HG03066 (cell line): Measurements from ENCODE around the gene TBX2.
"Not testable (repeated sequence)": the region's sequence is repeated elsewhere in the genome, so short reads cannot be mapped to it uniquely, and the experiment has no call there.

Experiments used
- ATAC-seq: cut with Tn5 transposase; IDR thresholded peaks from one replicate; pipeline ENCODE4 v1.9.1; 2021; ENCODE audit warnings: low read depth; ENCODE audit not compliant: unreplicated experiment

TBX2 gene

DNA sequence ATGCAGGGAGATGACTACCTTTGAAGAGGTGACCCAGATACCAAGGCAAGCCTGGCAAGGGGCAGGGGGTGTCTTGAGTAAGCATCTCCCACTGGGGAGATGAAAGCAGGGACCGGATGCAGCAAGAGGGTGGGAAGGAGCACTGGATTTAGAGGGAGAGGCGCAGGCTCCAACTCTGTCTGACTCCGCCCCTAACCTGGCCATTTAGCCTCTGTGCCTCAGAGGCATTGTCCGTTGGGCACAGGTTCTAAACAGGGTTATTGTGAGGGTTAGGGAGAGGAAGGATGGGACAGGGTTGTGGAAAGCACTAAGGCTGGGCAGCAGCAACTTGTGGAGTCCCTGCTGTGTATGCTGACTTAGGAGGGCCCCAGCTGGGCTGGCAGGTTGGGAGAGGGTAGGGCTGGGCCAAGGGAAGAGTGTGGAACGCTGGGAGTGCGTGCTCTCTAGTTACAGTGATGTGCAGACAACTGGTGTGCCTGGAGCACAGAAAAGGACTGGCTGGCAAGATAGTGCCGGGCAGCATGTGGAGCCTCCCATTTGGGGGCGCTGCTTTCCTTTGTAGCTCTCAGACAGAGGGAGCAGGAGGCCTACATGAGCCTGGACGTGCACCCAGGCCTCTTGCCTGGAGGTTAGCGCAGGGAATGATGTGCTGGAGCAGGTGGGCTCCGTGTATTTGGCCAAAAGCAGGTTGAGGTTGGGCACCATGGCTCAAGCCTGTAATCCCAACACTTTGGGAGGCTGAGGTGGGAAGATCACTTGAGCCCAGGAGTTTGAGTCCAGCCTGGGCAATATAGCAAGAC, 26.2 kb downstream of the TBX2 start:
- ATAC-seq: no peak

DNA sequence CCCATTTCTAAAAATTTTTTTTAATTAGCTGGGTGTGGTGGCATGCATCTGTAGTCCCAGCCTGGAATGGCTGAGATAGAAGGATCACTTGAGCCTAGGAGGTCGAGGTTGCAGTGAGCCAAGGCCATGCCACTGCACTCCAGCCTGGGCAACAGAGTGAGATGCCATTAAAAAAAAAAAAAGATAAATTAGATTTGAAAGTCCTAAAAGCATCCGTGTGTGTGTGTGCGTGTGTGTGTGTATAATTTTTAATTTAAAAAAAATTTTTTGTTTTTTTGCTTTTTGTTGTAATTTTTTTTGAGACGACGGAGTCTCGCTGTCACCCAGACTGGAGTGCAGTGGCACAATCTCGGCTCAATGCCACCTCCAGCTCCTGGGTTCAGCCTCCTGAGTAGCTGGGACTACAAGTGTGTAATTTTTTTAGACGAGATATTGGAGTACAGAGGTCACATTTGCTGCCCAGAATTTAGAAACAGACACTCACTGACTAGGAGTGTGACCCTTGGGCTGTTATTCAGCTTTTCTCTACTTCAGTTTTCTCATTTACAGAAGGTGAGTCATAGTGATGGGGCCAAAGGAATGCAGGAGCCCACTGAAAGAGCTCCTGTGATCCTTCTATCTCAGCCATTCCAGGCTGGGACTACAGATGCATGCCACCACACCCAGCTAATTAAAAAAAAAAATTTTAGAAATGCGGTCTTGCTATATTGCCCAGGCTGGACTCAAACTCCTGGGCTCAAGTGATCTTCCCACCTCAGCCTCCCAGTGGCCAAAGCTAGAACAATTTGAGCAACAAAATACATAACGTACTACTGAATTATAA, 27.1 kb downstream of the TBX2 start:
- no peak for ATAC-seq

DNA sequence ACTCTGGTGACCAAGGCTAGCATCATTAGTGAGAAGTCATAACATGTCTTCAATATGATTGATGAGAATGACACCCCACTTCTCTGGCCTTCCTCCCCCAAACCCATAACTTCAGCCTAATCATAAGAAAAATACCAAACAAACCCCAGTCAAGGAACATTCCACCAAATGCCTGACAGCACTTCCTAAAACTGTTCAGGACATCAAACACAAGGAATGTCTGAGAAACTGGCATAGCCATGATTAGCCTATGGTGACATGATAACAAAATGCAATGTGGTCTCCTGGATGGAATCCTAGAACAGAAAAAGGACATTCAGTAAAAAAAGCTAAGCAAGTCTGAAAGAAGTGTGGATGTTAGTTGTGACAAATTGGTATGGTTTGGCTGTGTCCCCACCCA, 27.9 kb downstream of the TBX2 start:
- ATAC-seq: no peak

DNA sequence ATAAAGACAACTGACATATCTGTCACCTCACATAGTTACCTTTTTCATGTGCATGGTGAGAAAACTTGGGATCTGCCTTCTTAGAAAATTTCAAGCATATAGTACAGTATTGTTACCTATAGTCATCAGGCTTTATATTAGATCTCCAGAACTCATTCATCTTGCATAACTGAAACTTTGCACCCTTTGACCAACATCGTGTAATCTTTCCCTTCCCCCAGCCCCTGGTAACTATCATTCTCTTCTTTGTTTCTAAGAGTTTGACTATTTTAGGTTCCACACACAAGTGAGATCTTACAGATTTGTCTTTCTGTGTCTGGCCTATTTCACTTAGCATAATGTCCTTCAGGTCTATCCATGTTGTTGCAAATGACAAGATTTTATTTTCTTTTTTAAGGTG, 29.6 kb downstream of the TBX2 start:
- ATAC-seq: no peak

DNA sequence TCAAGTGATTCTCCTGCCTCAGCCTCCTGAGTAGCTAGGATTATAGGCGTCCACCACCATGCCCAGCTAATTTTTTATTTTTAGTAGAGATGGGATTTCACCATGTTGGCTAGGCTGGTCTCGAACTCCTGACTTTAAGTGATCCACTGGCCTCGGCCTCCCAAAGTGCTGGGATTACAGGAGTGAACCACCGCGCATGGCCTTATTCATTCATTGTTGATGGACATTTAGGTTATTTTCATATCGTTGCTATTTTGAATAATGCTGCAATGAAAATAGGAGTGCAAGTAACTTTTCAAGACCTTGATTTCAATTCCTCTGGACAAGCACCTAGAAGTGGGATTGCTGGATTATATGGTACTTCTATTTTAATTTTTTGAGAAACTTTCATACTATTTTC, 30.2 kb downstream of the TBX2 start:
- ATAC-seq: not testable (repeated sequence)

DNA sequence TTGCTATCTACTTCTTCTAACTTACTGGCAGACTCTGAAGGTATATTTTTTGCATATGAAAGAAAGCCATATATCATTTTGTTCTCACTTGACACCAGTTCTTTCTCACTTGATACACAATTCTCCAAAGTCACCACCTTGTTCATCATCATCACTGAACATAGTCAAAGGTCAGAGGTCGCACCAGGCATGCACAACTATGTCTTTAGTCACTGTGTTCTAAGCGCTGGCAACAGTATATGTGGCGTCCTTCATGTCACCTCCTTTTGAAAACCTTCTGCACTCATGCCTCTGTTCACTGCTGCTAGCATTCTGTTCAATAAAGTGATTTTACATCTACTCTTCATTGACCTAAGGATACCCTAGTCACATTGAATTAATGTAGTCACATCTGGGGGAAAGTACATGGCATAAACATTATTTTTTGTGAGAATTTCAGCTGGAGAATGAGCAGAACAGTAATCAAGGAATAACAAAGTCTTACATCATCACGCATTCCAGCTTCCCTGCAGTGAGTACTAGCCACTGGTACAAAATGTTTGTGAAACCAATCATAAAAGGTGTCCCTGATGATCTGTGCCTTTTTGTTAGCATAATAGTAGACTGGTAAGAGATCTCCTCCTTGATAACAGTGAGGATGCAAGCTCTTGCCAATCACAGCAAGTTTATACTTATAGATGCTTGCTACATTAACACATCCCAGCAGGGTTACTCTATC, 32.1 kb downstream of the TBX2 start:
- no peak for ATAC-seq

DNA sequence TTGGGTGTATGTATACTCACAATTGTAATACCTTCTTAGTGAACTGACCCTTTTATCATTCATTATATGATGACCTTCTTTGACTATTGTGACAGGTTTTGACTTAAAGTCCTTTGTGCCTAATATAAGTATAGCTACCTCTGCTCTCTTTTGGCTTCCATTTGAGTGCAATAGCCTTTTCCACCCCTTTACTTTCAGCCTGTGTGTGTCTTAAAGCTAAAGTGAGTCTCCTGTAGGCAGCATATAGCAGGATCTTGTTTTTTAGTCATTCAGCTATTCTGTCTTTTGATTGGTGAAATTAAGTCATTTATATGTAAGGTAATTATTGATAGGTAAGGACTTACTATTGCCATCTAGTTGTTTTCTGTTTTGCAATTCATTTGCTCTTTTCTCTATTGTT, 36.6 kb downstream of the TBX2 start:
- no peak for ATAC-seq

DNA sequence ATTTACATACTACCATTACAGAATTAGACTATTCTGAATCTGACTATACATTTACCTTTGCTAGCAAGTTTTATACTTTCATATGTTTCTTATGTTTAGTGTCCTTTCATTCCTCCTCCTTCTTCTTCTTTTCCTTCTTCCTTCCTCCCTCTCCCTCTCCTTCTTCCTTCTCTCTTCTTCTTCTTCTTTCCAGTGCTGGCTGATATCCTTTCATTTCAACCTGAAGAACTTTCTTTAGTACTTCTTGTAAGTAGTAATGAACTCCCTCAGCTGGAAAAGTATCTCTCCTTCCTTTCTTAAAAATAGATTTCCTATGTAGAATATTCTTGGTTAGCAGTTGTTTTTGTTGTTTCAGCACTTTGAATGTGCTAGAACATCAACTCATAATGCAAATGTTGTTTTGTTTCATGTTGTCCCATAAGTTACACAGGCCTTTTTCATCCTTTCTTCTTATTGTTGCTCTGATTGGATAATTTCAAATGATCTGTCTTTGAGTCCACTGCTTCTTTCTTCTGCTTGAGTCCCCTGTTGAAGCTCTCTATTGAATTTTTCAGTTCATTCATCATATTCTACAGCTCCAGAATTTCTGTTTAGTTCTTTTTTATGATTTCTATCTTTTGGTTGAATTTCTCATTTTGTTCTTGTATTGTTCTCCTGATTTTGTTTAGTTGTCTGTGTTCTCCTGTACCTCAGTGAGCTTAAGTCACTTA, 37.5 kb downstream of the TBX2 start:
- no peak for ATAC-seq

DNA sequence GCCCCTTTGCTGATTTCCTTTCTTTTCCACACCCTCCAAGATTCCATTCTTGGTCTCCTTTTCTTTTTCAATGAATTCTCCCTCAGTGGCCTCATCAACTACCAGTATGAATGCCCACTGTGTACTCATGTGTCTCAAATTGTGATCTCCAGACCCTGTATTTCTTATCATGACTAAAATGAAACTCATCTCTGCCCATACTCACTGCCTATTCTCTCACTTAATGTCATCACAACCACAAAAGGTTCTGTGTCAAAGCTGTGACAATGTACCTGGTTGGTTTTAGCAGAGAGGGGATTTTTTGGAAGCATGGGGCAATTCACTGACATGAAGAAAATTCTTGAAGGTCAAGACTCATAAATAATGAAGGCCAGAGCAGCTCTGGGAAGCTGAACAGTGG, 41.1 kb downstream of the TBX2 start:
- ATAC-seq: no peak

DNA sequence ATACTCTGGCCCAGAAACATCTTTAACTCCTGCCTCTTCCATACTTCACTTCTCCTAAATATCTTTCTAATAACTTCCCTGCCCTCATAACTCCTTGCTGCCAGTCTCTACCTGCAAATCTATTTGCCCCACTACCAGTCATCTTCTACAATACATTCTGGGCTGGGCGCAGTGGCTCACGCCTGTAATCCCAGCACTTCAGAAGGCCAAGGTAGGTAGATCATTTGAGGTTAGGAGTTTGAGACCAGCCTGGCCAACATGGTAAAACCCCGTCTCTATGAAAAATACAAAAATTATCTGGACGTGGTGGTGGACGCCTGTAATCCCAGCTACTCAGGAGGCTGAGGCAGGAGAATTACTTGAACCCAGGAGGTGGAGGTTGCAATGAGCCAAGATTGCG, 41.9 kb downstream of the TBX2 start:
- ATAC-seq: not testable (repeated sequence)

DNA sequence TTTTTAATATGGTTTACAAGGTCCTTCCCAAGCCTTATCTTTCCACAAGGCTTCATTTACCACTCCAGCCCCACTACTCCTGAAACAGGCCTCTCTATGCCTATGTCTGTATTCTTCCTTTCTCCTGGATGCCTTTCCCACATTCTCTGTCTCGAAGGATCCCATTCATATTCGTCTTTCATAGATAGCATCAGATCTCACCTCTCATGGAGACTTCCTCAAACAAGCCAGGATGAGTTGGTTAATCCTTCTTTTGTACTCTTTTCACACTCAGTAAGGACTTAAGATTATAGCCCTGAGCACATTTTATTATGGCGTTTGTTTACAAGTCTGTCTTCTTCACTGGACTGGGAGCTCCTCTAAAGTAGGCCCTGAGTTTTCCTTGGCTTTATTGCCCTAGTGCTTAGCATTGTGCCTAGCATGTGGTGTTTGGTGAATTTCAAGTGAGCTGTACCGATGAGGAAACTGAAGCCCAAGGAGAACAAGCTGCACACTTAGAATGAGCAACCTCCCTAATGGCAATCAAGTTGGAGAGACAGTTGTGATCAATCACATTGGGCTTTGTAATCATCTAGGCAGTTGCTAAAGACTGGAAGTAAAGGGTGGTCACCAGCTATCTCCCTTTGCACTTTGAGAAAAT, 42.6 kb downstream of the TBX2 start:
- no peak for ATAC-seq

DNA sequence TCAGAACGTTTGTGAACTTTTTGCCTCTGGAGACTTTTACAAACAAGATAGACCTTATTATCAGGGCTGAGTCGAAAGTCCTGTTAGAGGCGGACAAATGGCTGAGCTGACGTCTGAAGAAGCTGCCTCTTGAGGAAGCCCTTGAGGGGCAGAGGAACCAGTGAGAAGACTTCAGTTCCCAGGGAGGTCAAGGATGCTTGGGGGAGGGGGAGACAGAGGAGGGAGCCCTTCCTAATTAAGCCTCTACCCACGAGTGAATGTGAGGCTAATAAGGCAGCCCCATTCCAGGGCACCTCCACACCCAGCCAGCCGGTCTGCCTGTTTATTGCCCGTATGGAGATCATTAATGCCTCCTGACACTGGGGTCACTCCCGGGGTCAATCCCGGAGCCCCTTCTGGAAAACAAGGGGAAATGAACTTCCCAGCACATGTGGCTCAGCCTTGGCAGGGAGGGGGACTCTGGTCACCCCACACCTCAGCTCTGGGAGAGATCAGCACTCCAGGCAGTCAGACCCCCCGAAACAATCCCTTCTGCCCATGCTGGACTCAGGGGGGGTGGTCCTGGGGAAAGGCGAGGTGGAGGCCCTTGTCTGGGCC, 43.3 kb downstream of the TBX2 start:
- ATAC-seq: no peak

DNA sequence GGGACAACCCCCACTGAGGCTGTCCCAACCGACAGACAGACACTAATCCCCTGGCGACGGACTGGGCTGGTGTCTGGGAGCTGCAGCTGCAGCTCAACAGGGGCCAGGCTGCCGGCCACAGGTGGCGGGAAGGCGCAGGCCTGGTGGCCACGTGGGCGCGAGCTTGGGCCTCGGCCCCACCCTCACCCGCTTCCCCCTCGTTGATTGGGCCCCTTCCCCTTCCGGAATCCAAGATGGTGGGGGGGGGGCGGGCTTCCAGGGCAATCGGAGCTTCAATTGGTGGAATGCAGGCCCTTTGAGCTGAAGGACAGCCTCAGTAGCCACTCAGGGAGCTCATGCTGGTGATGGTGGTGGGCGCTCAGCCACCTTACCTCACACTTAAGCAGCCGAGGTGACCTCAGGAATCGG, 43.8 kb downstream of the TBX2 start:
- no peak for ATAC-seq

DNA sequence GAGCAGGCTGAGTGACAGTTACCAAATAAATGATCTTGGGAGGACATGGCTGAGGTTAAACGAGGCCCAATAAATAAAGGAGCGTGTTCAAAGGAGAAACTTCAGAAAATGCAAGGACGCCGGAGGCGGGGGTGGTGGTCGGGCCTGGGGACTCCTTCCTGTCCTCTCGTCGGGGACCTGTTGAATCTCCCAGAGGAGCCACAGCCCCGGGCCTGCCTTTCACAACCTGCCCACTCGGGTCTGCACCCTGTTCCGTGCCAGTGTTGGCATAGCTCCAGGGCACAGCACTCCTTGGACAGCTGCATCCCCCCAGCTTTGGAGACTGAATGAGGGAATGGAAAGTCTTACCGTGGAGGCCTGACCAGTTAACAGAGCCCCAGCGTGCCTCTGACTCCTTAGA, 44.4 kb downstream of the TBX2 start:
- no peak for ATAC-seq

DNA sequence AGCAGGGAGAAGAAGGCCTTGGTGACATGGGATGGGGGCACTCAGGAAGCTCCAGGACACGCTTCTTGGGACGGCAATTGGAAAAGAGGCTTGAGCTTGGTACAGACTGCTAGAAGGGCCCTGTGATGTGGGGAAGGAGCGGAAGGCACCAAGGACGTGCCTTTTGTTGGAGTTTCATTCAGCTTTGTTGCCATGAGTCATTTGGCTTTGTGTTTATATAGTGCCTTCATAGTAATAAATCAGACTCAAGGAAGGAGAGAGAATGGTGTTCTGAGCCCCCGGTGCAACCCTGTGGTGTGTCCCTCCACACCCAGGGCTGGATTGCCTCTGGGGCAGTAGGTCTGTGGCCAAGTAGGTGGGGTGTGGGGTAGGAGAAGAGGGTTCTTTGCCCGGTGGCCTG, 45.2 kb downstream of the TBX2 start:
- no peak for ATAC-seq

DNA sequence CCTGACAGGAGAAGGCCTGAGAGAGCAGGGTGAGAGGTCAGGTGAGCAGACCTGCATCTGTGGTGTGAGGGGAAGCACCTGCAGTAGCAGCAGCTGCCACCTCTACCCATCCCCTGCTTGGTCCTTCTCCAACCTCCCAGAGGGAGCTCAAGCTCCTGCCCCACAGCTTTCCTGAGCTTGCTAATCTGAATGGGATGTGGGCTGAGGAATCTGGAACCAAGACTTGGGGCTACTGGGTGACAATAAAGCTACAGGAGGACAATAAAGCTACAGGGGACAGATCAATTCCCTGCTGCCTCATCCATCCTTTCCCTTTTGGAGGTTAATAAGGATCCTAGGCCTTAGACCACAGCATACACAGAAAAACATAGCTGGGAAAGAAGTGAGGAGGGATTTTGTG, 47.7 kb downstream of the TBX2 start:
- ATAC-seq: no peak

DNA sequence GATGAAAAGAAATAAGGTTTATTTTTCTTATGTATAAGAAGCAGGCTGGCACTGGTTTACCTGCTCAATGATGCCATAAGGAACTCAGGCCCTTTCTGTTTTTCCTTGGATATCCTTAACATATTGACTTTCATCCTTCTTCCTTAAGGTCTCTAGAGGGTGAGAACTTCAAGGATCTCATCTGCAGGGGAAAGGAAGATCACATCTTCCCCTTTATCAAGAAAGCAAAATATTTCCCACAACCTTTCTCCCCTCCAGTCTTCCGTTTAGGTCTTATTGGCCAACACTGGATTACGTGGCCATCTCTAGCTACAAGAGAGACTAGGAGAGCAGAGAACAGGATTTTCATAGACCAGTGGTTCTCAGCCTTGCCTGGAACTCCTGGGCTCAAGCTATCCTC, 48.4 kb downstream of the TBX2 start:
- no peak for ATAC-seq

DNA sequence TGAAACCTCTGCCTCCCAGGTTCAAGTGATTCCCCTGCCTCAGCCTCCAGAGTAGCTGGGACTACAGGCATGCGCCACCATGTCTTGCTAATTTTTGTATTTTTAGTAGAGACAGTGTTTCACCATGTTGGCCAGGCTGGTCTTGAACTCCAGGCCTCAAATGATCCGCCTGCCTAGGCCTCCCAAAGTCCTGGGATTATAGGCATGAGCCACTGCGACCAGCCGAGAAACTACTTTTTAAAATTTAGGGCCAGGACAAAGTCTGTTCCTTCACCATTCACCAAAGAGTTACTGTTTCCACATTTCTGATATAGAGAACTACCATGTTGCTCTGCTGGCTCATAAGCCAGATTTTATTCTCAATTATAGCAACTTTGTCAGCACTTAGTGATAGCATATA, 49.5 kb downstream of the TBX2 start:
- ATAC-seq: not testable (repeated sequence)

DNA sequence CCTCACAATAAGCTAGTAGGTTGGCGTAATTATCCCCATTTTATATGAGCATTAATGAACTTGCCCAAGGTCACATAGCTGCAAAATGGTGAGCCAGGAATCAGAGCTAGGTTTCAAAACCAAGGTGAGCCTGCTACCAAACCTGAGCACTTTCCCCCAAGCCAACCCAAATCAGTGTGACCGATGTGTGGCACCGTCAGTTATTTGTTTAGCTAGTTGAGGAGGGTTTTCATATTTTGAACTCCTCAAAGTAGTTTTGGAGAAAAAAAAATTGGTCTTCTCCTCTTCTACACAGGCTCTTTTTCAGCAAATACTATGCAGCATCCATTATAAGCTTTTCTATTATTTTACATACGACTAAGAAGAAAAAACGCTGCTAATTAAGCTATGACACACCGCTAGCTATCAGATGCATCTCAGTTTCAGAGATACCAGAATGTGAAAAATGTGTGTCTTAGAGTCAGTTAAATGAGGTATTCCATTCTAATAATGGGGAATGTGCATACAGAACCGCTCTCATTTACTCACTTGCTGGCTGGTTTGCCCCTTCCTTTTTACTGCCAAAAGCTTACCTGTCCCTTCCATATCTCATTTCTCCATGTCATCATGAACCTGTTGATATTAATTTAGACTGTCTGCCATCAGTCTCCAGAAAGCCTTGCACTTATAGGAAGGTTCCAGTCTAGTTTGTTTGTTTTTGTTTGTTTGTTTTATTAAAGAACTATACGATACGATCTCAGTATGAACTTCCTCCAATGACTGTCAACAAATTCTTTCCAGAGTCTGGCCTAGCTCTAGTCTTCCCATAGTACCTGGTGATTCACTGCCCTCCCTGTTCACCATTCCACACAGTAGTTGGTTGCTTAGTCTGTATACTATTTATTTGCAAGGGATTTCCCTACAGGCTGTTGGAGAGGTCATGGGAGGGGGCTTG, 50.3 kb downstream of the TBX2 start:
- ATAC-seq: no peak
